ENCODE results near the gene MLX. TPM values are rescaled to one million over a fixed set of nuclear protein-coding genes. Genes with fewer than 3 reads are reported as not detected.

Gene MLX
- total RNA-seq, 3 donors from 2014 or later (not counting 1 experiment from before 2014, with no cell fraction given) = 38.9 to 58.2 (median 42.6) TPM

GRCh38 chr17:42518755-42519545, 48.0 kb upstream of the MLX start:
- ATAC-seq = no peak
- Mint-ChIP-seq H3K27ac (peak overlapping the region in 1 of 2 donors; percentile 47), H3K36me3 (no peaks in the 10 kb centered on the region), H3K9me3 (no peaks in the 10 kb centered on the region), H3K27me3 (ENCODE audit: low read depth in 2 of 2) (peaks cover 24 to 28% of the 10 kb centered on the region in 2 donors), H3K4me1 (peaks cover 6% of the 10 kb centered on the region in 2 donors), H3K4me3 (no peak overlapping the region)
- TF ChIP-seq, protein P1, sequence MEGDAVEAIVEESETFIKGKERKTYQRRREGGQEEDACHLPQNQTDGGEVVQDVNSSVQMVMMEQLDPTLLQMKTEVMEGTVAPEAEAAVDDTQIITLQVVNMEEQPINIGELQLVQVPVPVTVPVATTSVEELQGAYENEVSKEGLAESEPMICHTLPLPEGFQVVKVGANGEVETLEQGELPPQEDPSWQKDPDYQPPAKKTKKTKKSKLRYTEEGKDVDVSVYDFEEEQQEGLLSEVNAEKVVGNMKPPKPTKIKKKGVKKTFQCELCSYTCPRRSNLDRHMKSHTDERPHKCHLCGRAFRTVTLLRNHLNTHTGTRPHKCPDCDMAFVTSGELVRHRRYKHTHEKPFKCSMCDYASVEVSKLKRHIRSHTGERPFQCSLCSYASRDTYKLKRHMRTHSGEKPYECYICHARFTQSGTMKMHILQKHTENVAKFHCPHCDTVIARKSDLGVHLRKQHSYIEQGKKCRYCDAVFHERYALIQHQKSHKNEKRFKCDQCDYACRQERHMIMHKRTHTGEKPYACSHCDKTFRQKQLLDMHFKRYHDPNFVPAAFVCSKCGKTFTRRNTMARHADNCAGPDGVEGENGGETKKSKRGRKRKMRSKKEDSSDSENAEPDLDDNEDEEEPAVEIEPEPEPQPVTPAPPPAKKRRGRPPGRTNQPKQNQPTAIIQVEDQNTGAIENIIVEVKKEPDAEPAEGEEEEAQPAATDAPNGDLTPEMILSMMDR (IDR thresholded peaks at IDR 0.05) = no peak
- Histone ChIP-seq H3K27me3 (ENCODE audit: control insufficient read depth, insufficient read depth, low read length) (no peaks in the 10 kb centered on the region), H3K27ac (ENCODE audit: low read length) (no peak overlapping the region), H3K36me3 (ENCODE audit: control insufficient read depth, insufficient read depth, low read length) (no peaks in the 10 kb centered on the region), H3K9me3 (ENCODE audit: control insufficient read depth, insufficient read depth, low read length) (no peaks in the 10 kb centered on the region), H3K4me3 (ENCODE audit: low read length) (no peak overlapping the region), H3K4me1 (ENCODE audit: control insufficient read depth, insufficient read depth, low read length) (peaks cover 6% of the 10 kb centered on the region)
- no peak for DNase-seq
- intact Hi-C loops (cut with micrococcal nuclease) = no loop called here
- WGBS (ENCODE audit: insufficient coverage) = 56% methylated on average over 6 of the region's 6 CpGs

GRCh38 chr17:42519546-42520491, 47.1 kb upstream of the MLX start:
- Histone ChIP-seq H3K36me3 (ENCODE audit: control insufficient read depth, insufficient read depth, low read length) (no peaks in the 10 kb centered on the region), H3K27ac (ENCODE audit: low read length) (no peak overlapping the region), H3K9me3 (ENCODE audit: control insufficient read depth, insufficient read depth, low read length) (no peaks in the 10 kb centered on the region), H3K27me3 (ENCODE audit: control insufficient read depth, insufficient read depth, low read length) (no peaks in the 10 kb centered on the region), H3K4me1 (ENCODE audit: control insufficient read depth, insufficient read depth, low read length) (peaks cover 6% of the 10 kb centered on the region), H3K4me3 (ENCODE audit: low read length) (no peak overlapping the region)
- intact Hi-C loops (cut with micrococcal nuclease) = no loop called here
- Mint-ChIP-seq H3K27ac (no peak overlapping the region), H3K36me3 (no peaks in the 10 kb centered on the region), H3K9me3 (no peaks in the 10 kb centered on the region), H3K4me1 (peaks cover 6 to 12% of the 10 kb centered on the region in 2 donors), H3K27me3 (ENCODE audit: low read depth in 2 of 2) (peaks cover 24 to 25% of the 10 kb centered on the region in 2 donors), H3K4me3 (no peak overlapping the region)
- 82% methylated on average over 12 of the region's 12 CpGs for WGBS (ENCODE audit: insufficient coverage)
- ATAC-seq (no peak), DNase-seq (no peak)
- TF ChIP-seq, protein P1 (IDR thresholded peaks at IDR 0.05) = no peak

DNA sequence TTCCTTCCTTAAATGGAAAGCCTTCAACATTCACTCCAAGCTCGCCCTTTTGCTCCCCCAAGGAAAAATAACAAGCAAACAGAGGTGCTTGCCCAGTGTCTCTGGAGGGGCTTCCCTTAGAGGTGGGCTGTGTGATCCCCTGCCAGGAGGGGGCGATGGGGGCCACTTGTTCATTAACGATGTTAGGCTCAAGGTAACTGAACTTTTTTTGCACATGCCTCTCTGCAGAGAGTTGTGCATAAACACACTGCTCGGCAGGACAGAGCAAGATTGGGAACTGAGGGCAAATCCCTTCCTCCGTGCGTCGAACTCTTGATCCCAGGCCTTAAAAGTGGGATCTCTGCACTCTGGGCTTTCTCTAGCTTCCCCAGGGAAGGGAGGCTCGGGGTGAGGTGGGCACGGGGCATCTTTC, 46.4 kb upstream of the MLX start:
- peaks cover 6% of the 10 kb centered on the region for H3K4me1 ChIP-seq (ENCODE audit: control insufficient read depth, insufficient read depth, low read length)
- H3K27ac ChIP-seq (ENCODE audit: low read length) = no peak overlapping the region
- no peaks in the 10 kb centered on the region for H3K9me3 ChIP-seq (ENCODE audit: control insufficient read depth, insufficient read depth, low read length)
- Mint-ChIP-seq H3K4me3 (no peak overlapping the region), H3K27ac (no peak overlapping the region), H3K4me1 (peaks cover 6 to 12% of the 10 kb centered on the region in 2 donors), H3K36me3 (no peaks in the 10 kb centered on the region), H3K27me3 (ENCODE audit: low read depth in 2 of 2) (peaks cover 24% of the 10 kb centered on the region in 2 donors), H3K9me3 (no peaks in the 10 kb centered on the region)
- peak in 2 of 3 donors; percentile 27 to 40 for ATAC-seq
- H3K27me3 ChIP-seq (ENCODE audit: control insufficient read depth, insufficient read depth, low read length) = no peaks in the 10 kb centered on the region
- WGBS (ENCODE audit: insufficient coverage) = 74% methylated on average over 9 of the region's 9 CpGs
- intact Hi-C loops (cut with micrococcal nuclease) = no loop called here
- H3K4me3 ChIP-seq (ENCODE audit: low read length) = no peak overlapping the region
- TF ChIP-seq, protein P1 (IDR thresholded peaks at IDR 0.05) = no peak
- DNase-seq = peak in 1 of 2 donors; percentile 50
- H3K36me3 ChIP-seq (ENCODE audit: control insufficient read depth, insufficient read depth, low read length) = no peaks in the 10 kb centered on the region

Measured in natural killer cell (primary cell).